Loucy (cell line): ENCODE data around the gene ACAN.

ENCODE experiments used
- EZH2phosphoT487 ChIP-seq: fragments of 200-600 bp; IDR thresholded peaks from 2 replicates; pipeline ENCODE4 v1.6.1; 2018; ENCODE audit warnings: antibody characterized with exemption, mild to moderate bottlenecking, moderate library complexity, borderline replicate concordance
- TF ChIP-seq, protein P1 (sequence below): fragments of 200-600 bp; sonication (generic); conservative IDR thresholded peaks from 2 replicates; pipeline ENCODE4 v1.5.1; 2014; ENCODE audit warnings: mild to moderate bottlenecking, antibody characterized with exemption, low read length

GRCh38 chr15:88905576-88905975 is 102.3 kb downstream of the ACAN start:
- TF ChIP-seq EZH2phosphoT487, result no peak
- TF ChIP-seq, protein P1, sequence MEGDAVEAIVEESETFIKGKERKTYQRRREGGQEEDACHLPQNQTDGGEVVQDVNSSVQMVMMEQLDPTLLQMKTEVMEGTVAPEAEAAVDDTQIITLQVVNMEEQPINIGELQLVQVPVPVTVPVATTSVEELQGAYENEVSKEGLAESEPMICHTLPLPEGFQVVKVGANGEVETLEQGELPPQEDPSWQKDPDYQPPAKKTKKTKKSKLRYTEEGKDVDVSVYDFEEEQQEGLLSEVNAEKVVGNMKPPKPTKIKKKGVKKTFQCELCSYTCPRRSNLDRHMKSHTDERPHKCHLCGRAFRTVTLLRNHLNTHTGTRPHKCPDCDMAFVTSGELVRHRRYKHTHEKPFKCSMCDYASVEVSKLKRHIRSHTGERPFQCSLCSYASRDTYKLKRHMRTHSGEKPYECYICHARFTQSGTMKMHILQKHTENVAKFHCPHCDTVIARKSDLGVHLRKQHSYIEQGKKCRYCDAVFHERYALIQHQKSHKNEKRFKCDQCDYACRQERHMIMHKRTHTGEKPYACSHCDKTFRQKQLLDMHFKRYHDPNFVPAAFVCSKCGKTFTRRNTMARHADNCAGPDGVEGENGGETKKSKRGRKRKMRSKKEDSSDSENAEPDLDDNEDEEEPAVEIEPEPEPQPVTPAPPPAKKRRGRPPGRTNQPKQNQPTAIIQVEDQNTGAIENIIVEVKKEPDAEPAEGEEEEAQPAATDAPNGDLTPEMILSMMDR, result no peak
